Measurements from ENCODE around the gene PHF20. TPM values are rescaled to one million over a fixed set of nuclear protein-coding genes. Genes with fewer than 3 reads are reported as not detected.
"Not testable (repeated sequence)": the region's sequence is repeated elsewhere in the genome, so short reads cannot be mapped to it uniquely, and the experiment has no call there.

The PHF20 gene
- total RNA-seq, 6 experiments from 2014 or later: 31.5 to 40.9 (median 36.2) TPM

DNA sequence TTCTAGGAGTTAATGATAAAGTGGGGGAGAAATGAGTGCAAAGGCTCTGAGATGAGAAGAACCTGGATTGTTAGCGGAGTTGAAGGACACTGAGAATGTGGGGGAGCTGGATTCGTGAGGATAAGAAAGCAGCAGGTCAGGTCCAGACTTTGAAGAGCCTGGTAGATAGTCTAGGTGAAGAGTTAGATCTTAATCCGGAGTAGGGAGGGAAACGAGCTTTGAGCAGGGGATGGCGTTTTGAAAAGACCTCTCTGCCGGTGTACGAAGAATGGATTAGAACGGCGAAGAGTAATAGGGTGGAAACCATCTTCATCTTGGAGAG, 487 bp upstream of the PHF20 start:
- Mint-ChIP-seq H3K27ac (peak overlapping the region; percentile 90), H3K27me3 (ENCODE audit: insufficient read depth) (peaks cover 5% of the 10 kb centered on the region), H3K4me1 (ENCODE audit: low read depth) (peaks cover 51% of the 10 kb centered on the region), H3K9me3 (peaks cover 8% of the 10 kb centered on the region; the same call in 1 of the 2 replicates), H3K4me3 (peak overlapping the region; percentile 81), H3K36me3 (ENCODE audit: low read depth) (peaks cover 16% of the 10 kb centered on the region)
- DNase-seq: no peak
- TF ChIP-seq, protein P1, sequence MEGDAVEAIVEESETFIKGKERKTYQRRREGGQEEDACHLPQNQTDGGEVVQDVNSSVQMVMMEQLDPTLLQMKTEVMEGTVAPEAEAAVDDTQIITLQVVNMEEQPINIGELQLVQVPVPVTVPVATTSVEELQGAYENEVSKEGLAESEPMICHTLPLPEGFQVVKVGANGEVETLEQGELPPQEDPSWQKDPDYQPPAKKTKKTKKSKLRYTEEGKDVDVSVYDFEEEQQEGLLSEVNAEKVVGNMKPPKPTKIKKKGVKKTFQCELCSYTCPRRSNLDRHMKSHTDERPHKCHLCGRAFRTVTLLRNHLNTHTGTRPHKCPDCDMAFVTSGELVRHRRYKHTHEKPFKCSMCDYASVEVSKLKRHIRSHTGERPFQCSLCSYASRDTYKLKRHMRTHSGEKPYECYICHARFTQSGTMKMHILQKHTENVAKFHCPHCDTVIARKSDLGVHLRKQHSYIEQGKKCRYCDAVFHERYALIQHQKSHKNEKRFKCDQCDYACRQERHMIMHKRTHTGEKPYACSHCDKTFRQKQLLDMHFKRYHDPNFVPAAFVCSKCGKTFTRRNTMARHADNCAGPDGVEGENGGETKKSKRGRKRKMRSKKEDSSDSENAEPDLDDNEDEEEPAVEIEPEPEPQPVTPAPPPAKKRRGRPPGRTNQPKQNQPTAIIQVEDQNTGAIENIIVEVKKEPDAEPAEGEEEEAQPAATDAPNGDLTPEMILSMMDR (IDR thresholded peaks at IDR 0.05): no peak

DNA sequence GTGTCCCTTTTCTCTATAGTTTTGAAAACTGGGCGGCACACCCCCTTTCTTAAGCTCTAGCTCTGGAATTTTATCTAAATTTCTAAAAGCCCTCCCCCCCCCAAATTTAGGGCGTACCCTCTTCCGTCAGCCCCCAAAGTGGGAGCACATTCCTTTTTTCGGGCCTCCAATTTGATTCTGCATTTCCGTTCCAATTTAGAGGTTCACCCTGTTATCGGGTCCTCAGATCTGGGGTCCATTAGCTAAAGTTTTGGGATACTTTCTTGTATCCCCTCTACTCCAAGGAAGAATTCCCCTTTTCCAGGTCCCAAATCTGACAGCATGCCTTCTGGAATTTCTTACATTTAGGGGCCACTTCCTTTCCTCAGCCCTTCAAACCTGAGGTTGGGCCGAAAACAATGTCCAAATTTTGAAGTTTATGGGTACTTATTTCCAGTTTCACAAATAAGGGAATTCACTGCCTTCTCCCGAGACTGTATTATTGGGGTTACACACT, 796 bp downstream of the PHF20 start:
- TF ChIP-seq, protein P1 (IDR thresholded peaks at IDR 0.05): no peak
- DNase-seq: no peak
- Mint-ChIP-seq H3K27me3 (ENCODE audit: insufficient read depth) (peaks cover 6% of the 10 kb centered on the region), H3K4me1 (ENCODE audit: low read depth) (peaks cover 60% of the 10 kb centered on the region), H3K36me3 (ENCODE audit: low read depth) (peaks cover 24% of the 10 kb centered on the region), H3K4me3 (peak overlapping the region; percentile 98), H3K9me3 (peaks cover 8% of the 10 kb centered on the region; the same call in 1 of the 2 replicates), H3K27ac (peak overlapping the region; percentile 95)

DNA sequence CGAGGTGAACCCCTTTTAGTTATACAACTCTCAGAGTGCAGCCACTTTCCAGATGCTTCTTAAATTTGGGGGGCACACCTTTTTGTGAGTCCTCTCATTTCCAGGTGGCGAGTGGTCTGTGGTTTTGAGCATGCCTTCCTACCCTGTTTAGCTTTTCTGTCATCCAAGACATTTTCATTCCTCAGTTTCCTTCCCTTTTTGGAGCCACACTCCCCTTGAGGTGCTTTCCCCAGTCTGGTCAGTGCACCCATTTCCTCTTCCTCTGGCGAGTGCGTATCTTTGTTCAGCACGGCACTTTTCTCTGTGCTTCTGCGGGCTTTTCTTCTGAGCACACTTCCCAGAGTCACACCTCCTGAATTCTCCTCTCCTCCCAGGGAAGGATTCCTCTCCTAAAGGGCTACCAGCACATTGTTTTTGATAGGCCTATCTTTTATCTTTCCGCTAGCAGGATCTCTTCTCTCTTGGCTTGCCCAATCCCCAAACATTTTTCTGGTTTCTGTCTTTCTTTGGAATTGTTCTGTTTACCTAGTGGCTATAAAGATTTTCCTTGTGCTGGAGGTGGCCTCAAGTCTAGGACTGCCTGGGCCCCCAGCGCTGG, 1.4 kb downstream of the PHF20 start:
- Mint-ChIP-seq H3K9me3 (peaks cover 8% of the 10 kb centered on the region; the same call in 1 of the 2 replicates), H3K4me3 (peak overlapping the region; percentile 98), H3K27me3 (ENCODE audit: insufficient read depth) (peaks cover 6% of the 10 kb centered on the region), H3K4me1 (ENCODE audit: low read depth) (peaks cover 54% of the 10 kb centered on the region), H3K27ac (peak overlapping the region; percentile 95), H3K36me3 (ENCODE audit: low read depth) (peaks cover 24% of the 10 kb centered on the region)
- TF ChIP-seq, protein P1 (IDR thresholded peaks at IDR 0.05): no peak; the same call in 1 of the 2 replicates
- DNase-seq: no peak

DNA sequence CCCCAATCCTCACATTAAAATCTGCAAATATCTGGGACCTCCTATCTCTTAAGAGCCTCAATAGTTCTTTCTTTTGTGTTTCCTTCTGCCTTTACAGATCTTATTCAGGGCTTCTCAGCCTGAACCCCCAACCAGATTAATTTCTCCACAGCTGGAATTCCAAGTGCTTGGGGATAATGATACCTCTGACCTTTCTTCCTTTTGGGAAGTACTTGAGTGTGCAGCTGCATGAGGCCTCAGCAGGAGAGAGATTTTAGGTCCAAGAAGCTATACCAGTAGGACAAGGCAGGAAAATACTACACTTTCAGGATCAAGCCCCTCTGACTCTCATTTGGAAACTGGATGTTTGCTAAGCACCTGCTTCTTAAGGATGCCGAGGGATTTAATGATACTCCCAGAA, 2.6 kb downstream of the PHF20 start:
- peaks cover 8% of the 10 kb centered on the region; the same call in 1 of the 2 replicates for H3K9me3 Mint-ChIP-seq
- H3K27ac Mint-ChIP-seq: no peak overlapping the region
- H3K27me3 Mint-ChIP-seq (ENCODE audit: insufficient read depth): peaks cover 7% of the 10 kb centered on the region
- peaks cover 24% of the 10 kb centered on the region for H3K36me3 Mint-ChIP-seq (ENCODE audit: low read depth)
- TF ChIP-seq, protein P1 (IDR thresholded peaks at IDR 0.05): no peak
- peaks cover 43% of the 10 kb centered on the region for H3K4me1 Mint-ChIP-seq (ENCODE audit: low read depth)
- H3K4me3 Mint-ChIP-seq: peak overlapping the region; percentile 98; the same call in 1 of the 2 replicates
- no peak for DNase-seq

DNA sequence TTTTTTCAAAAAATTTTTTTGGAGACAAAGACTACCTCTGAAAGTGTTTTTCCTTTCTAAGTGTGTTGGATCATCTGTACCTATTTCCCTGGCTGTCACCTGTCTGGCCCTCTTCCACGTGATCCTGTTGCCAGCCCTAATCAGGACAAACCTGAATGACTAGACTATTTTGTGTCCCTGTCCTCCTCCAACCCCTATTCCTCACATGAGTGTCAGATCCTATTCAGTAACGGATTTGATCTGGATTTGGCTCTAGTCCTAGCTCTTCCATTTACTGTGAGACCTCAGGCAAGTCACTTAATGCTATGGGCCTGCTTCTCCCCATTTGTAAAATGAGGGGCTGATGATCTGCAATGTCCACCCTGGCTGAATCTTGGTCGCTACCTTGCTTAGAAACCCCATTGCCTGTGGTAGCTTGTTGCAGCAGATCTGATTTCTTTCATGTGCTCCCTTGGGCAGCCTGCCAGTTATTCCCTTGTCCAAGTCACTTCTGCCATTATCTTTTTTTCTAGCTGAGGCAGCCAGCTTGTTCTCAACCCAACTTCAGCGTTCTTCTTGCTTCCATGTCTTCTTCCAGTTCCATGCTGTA, 4.8 kb downstream of the PHF20 start:
- peaks cover 6% of the 10 kb centered on the region for H3K27me3 Mint-ChIP-seq (ENCODE audit: insufficient read depth)
- H3K4me1 Mint-ChIP-seq (ENCODE audit: low read depth): peaks cover 39% of the 10 kb centered on the region
- TF ChIP-seq, protein P1 (IDR thresholded peaks at IDR 0.05): no peak
- peak overlapping the region; percentile 10; the same call in 1 of the 2 replicates for H3K27ac Mint-ChIP-seq
- no peak for DNase-seq
- no peak overlapping the region for H3K4me3 Mint-ChIP-seq
- H3K9me3 Mint-ChIP-seq: peaks cover 2% of the 10 kb centered on the region; the same call in 1 of the 2 replicates
- H3K36me3 Mint-ChIP-seq (ENCODE audit: low read depth): peaks cover 24% of the 10 kb centered on the region

DNA sequence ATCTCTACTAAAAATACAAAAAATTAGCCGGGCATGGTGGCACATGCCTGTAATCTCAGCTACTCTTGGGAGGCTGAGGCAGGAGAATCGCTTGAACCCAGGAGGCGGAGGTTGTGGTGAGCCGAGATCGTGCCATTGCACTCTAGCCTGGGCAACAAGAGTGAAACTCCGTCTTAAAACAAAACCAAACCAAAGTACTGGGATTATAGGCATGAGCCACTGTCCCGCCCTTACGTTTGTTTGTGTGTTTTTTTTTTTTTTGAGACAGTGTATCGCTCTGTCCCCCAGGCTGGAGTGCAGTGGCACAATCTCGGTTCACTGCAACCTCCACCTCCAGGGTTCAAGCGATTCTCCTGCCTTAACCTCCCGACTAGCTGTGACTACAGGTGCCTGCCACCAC, 12.0 kb downstream of the PHF20 start:
- H3K9me3 Mint-ChIP-seq; H3K36me3 Mint-ChIP-seq (ENCODE audit: low read depth); H3K4me3 Mint-ChIP-seq; H3K27me3 Mint-ChIP-seq (ENCODE audit: insufficient read depth); DNase-seq; H3K27ac Mint-ChIP-seq: not testable (repeated sequence)
- peaks cover 14% of the 10 kb centered on the region for H3K4me1 Mint-ChIP-seq (ENCODE audit: low read depth)

DNA sequence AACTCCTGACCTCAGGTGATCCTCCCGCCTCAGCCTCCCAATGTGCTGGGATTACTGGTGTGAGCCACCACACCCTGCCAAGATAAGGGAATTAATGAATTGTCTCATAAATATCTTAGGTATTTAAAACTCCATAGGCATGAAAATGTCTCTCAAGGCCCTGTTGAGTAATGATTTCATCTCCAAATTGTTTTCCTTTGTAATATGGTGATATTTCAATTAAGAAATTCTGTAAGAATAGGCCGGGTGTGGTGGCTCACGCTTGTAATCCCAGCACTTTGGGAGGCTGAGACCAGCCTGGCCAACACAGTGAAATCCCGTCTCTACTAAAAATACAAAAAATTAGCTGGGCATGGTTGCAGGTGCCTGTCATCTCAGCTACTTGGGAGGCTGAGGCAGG, 13.7 kb downstream of the PHF20 start:
- DNase-seq; H3K9me3 Mint-ChIP-seq; H3K4me3 Mint-ChIP-seq; H3K27me3 Mint-ChIP-seq (ENCODE audit: insufficient read depth); H3K27ac Mint-ChIP-seq; H3K36me3 Mint-ChIP-seq (ENCODE audit: low read depth): not testable (repeated sequence)
- H3K4me1 Mint-ChIP-seq (ENCODE audit: low read depth): peaks cover 14% of the 10 kb centered on the region
